GM12878 (cell line): Measurements from ENCODE around the gene SNAPIN. TPM values are rescaled to one million over a fixed set of nuclear protein-coding genes. Genes with fewer than 3 reads are reported as not detected.

Experiments
- ATAC-seq: fragments of 200-7000 bp; cut with Tn5 transposase; 3 replicates; pipeline ENCODE4 v1.9.1; 2020; ENCODE audit warnings: mild to moderate bottlenecking, moderate library complexity
- BruUV-seq: library from RNA; stranded (reverse); fragments of 400-500 nt; replicated peaks from 2 replicates; lab custom pipeline; 2021; lab: Mats Ljungman, UMichigan
- CTCF ChIA-PET: fragments of 300-600 bp; sonication (Branson Sonifier 250); formaldehyde crosslinking; extraction: SDS; loops from one replicate; lab custom pipeline; 2021; ENCODE audit warnings: inconsistent platforms; lab: Yijun Ruan, JAX
- POLR2A ChIA-PET: fragments of 350-600 bp; formaldehyde crosslinking; extraction: SDS; loops from one replicate; lab custom pipeline; 2021; ENCODE audit warnings: inconsistent platforms; lab: Charles Lee
- RAD21 ChIA-PET: fragments of 300-600 bp; sonication (Branson Sonifier 250); formaldehyde crosslinking; loops from one replicate; lab custom pipeline; 2023; ENCODE audit warnings: antibody characterized with exemption; ENCODE audit not compliant: unreplicated experiment; lab: Charles Lee
- SMC1A ChIA-PET: fragments of 300-600 bp; sonication (Branson Sonifier 250); formaldehyde crosslinking; loops from one replicate; lab custom pipeline; 2023; ENCODE audit not compliant: unreplicated experiment, uncharacterized antibody; lab: Charles Lee
- DNase-seq: peaks from one replicate; pipeline ENCODE4 v3.0.0-alpha.2; 2011; ENCODE audit warnings: low read depth, low spot score
- FAIRE-seq: peaks from 3 replicates; lab custom pipeline; 2011; peaks lifted over from hg19 to GRCh38; lab: Jason Lieb, UNC
- H2AFZ ChIP-seq: 2 replicates; pipeline ENCODE4 v1.6.0; 2011; ENCODE audit warnings: low read depth, low read length, control low read depth; ENCODE audit not compliant: control insufficient read depth
- H3K27ac ChIP-seq: 2 replicates; pipeline ENCODE4 v1.5.1; 2011; ENCODE audit warnings: control low read depth; ENCODE audit not compliant: control insufficient read depth, insufficient read depth
- H3K27me3 ChIP-seq, 2 experiments: replicated peaks in 1 of 2; 2 replicates each; pipeline versions ENCODE4 v1.6.0 to v1.6.1; 2011; ENCODE audit warnings: low read length in 1 of 2; ENCODE audit not compliant: control insufficient read depth in 2 of 2, insufficient read depth in 2 of 2
- H3K36me3 ChIP-seq, 2 experiments: 2 replicates each; pipeline ENCODE4 v1.5.1; 2011; ENCODE audit warnings: low read length in 1 of 2; ENCODE audit not compliant: control insufficient read depth in 2 of 2, insufficient read depth in 2 of 2
- H3K4me1 ChIP-seq: 2 replicates; pipeline ENCODE4 v1.6.1; 2011; ENCODE audit warnings: mild to moderate bottlenecking, low read length, moderate library complexity, mixed read lengths; ENCODE audit not compliant: control insufficient read depth, insufficient read depth
- H3K4me2 ChIP-seq: 2 replicates; pipeline ENCODE4 v1.6.0; 2011; ENCODE audit warnings: control low read depth; ENCODE audit not compliant: control insufficient read depth, insufficient read depth
- H3K4me3 ChIP-seq: fragments of 200-600 bp; sonication (generic); 2 replicates; pipeline ENCODE4 v1.5.1; 2016
- H3K79me2 ChIP-seq: 2 replicates; pipeline ENCODE4 v1.6.0; 2011; ENCODE audit warnings: low read length; ENCODE audit not compliant: control insufficient read depth, insufficient read depth
- H3K9ac ChIP-seq: 2 replicates; pipeline ENCODE4 v1.8.0; 2011; ENCODE audit warnings: low read length, control low read depth, mixed read lengths; ENCODE audit not compliant: control insufficient read depth, insufficient read depth
- H3K9me3 ChIP-seq: replicated peaks from 3 replicates; pipeline ENCODE4 v1.5.1; 2011; ENCODE audit warnings: mild to moderate bottlenecking, low read length; ENCODE audit not compliant: control insufficient read depth, insufficient read depth
- H4K20me1 ChIP-seq: 2 replicates; pipeline ENCODE4 v1.6.0; 2011; ENCODE audit not compliant: control insufficient read depth, insufficient read depth
- BACH1 ChIP-seq: fragments of 450-650 bp; IDR thresholded peaks from 2 replicates; pipeline ENCODE4 v1.6.1; 2017; ENCODE audit warnings: mild to moderate bottlenecking, borderline replicate concordance
- PAX8 ChIP-seq: fragments of 450-650 bp; IDR thresholded peaks from 2 replicates; pipeline ENCODE4 v1.6.1; 2017; ENCODE audit warnings: mild to moderate bottlenecking, moderate library complexity
- SMC3 ChIP-seq: IDR thresholded peaks from 2 replicates; pipeline ENCODE4 v1.6.1; 2011; ENCODE audit warnings: low read length, improper control_type of control experiment, borderline replicate concordance
- TCF7 ChIP-seq: IDR thresholded peaks from 2 replicates; pipeline ENCODE4 v1.6.1; 2014; ENCODE audit warnings: antibody characterized with exemption, borderline replicate concordance
- ZNF24 ChIP-seq: fragments of 450-650 bp; IDR thresholded peaks from 2 replicates; pipeline ENCODE4 v1.6.1; 2017; ENCODE audit warnings: antibody characterized with exemption, mild to moderate bottlenecking
- ZZZ3 ChIP-seq: IDR thresholded peaks from 2 replicates; pipeline ENCODE4 v1.6.1; 2011; ENCODE audit warnings: low read depth; ENCODE audit not compliant: control insufficient read depth, insufficient read length
- WGBS: methylation state at CpG from one replicate; pipeline ENCODE4 v1.1.6; 2016; ENCODE audit warnings: low lambda C conversion rate; ENCODE audit not compliant: insufficient replicate concordance, insufficient coverage; ENCODE audit errors: missing lambda C conversion rate; 5-methylcytosine and 5-hydroxymethylcytosine counted together
- in situ Hi-C: fragments of 300-500 bp; cut with MboI; formaldehyde crosslinking; loops from 9 replicates; pipeline ENCODE4 v1.14.3; 2018; ENCODE audit warnings: mixed read lengths
- intact Hi-C: fragments of 100-400 bp; cut with micrococcal nuclease; formaldehyde crosslinking; loops from one replicate; pipeline ENCODE4 v1.14.2; 2022; ENCODE audit not compliant: unreplicated experiment
- polyA plus RNA-seq, 11 experiments: library from polyadenylated mRNA; depleted of rRNA in 4 of 11; unstranded in 6 of 11; stranded (reverse) in 5 of 11; fragments of >200 nt; fragmentation: Nextera tagmentation in 4 of 11; fragmentation: Illumina TruSeq in 1 of 11; extraction: Ambion mirVana in 4 of 11; extraction: Trizol in 1 of 11; gene quantifications; 1 replicate in 1 of 11; 2 replicates in 10 of 11; pipeline versions ENCODE4 v1.2.1 to v1.2.3, GENCODE V29; 2011 to 2016; ENCODE audit warnings: inconsistent platforms in 2 of 11, missing spikeins in 2 of 11, low read depth in 1 of 11
- total RNA-seq, 4 experiments: library from RNA; depleted of rRNA in 3 of 4; stranded (reverse); fragments of >200 nt in 3 of 4; fragmentation: Illumina TruSeq in 1 of 4; extraction: Trizol in 1 of 4; gene quantifications; 2 replicates each; pipeline versions ENCODE4 v1.2.1 to v1.2.3, GENCODE V29; 2013 to 2021
- TF ChIP-seq, protein P1 (sequence below), 3 experiments: IDR thresholded peaks in 2 of 3; conservative IDR thresholded peaks in 1 of 3; 2 replicates each; pipeline ENCODE4 v1.5.1; 2011; ENCODE audit warnings: low read depth in 3 of 3, low read length in 3 of 3, mild to moderate bottlenecking in 3 of 3, control low read depth in 2 of 3, moderate library complexity in 2 of 3, inconsistent platforms in 1 of 3, mixed read lengths in 1 of 3; ENCODE audit not compliant: control insufficient read depth in 2 of 3, insufficient read depth in 1 of 3; ENCODE audit errors: extremely low read depth in 1 of 3
- TF ChIP-seq, protein P2 (sequence below): fragments of 150-350 bp; IDR thresholded peaks from 2 replicates; pipeline ENCODE4 v1.6.1; 2014; ENCODE audit warnings: mild to moderate bottlenecking, low read depth, low read length
- TF ChIP-seq, protein P3 (sequence below): IDR thresholded peaks from 2 replicates; pipeline ENCODE4 v1.6.1; 2012; ENCODE audit warnings: low read depth, low read length, improper control_type of control experiment
- TF ChIP-seq, protein P4 (sequence below): IDR thresholded peaks from 2 replicates; pipeline ENCODE4 v1.6.1; 2011; ENCODE audit warnings: low read depth, mild to moderate bottlenecking, low read length, moderate library complexity, borderline replicate concordance; ENCODE audit errors: extremely low read depth
- TF ChIP-seq, protein P5 (sequence below): fragments of 450-650 bp; formaldehyde crosslinking; IDR thresholded peaks from 2 replicates; pipeline ENCODE4 v1.4.0; 2022; ENCODE audit warnings: mild to moderate bottlenecking, moderate library complexity
- TF ChIP-seq, protein P6 (sequence below): fragments of 450-650 bp; IDR thresholded peaks from 2 replicates; pipeline ENCODE4 v1.6.1; 2016; ENCODE audit warnings: mild to moderate bottlenecking

SNAPIN gene
- total and polyA plus RNA-seq, 10 of the 15 experiments (the other 5 are each of a cell fraction or from before 2014, with no cell fraction given) = 12.4 to 78.1 (median 38.6) TPM

DNA sequence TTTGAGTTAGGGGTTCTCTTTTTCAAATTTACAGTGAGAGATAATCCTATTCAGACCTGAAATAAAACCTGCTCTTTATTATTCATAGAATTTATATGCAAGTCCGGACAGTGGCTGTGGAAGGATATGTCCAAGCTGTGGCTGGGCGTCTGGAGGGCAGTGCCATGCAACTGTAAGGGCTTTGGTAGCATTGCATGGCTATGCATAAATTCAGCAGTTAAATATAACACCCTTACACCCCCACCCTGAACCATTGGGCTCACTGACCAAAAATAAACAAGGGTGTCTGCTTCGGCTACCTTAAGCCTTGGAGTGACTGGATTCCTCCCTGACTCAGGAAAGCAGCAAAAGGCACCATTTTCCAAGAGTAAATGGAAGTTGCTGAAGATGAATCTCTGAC, 19.2 kb upstream of the SNAPIN start:
- no TSS peak for BruUV-seq
- no peak overlapping the region for H3K4me2 ChIP-seq
- H3K36me3 ChIP-seq = peaks cover 5 to 57% of the 10 kb centered on the region in 2 experiments
- FAIRE-seq (no peak), DNase-seq (no peak), ATAC-seq (no peak)
- intact Hi-C loops = no loop called here
- ChIA-PET POLR2A (no interaction called here), SMC1A (interaction anchor here (0.8 kb wide), 1 partner anchor 46 kb away, joined by 3 read pairs; no protein-coding TSS in a partner anchor), CTCF (interaction anchor here (1.0 to 1.7 kb wide), 4 partner anchors 61 to 128 kb away, joined by 3 to 6 read pairs (median 4); no protein-coding TSS in a partner anchor), RAD21 (no interaction called here)
- no peak overlapping the region for H3K27ac ChIP-seq
- H3K9ac ChIP-seq = no peak overlapping the region
- H3K4me1 ChIP-seq = no peaks in the 10 kb centered on the region
- in situ Hi-C loops = no loop called here
- H3K9me3 ChIP-seq = no peaks in the 10 kb centered on the region
- H3K27me3 ChIP-seq = no peaks in the 10 kb centered on the region
- 93% methylated on average over 3 of the region's 3 CpGs for WGBS
- H4K20me1 ChIP-seq = no peaks in the 10 kb centered on the region
- peaks cover 30% of the 10 kb centered on the region for H3K79me2 ChIP-seq
- no peak overlapping the region for H2AFZ ChIP-seq
- no peak overlapping the region for H3K4me3 ChIP-seq
- TF ChIP-seq ZZZ3 (no peak), SMC3 (no peak), TCF7 (no peak), PAX8 (no peak), BACH1 (no peak), ZNF24 (no peak)
- TF ChIP-seq, protein P1, sequence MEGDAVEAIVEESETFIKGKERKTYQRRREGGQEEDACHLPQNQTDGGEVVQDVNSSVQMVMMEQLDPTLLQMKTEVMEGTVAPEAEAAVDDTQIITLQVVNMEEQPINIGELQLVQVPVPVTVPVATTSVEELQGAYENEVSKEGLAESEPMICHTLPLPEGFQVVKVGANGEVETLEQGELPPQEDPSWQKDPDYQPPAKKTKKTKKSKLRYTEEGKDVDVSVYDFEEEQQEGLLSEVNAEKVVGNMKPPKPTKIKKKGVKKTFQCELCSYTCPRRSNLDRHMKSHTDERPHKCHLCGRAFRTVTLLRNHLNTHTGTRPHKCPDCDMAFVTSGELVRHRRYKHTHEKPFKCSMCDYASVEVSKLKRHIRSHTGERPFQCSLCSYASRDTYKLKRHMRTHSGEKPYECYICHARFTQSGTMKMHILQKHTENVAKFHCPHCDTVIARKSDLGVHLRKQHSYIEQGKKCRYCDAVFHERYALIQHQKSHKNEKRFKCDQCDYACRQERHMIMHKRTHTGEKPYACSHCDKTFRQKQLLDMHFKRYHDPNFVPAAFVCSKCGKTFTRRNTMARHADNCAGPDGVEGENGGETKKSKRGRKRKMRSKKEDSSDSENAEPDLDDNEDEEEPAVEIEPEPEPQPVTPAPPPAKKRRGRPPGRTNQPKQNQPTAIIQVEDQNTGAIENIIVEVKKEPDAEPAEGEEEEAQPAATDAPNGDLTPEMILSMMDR (IDR thresholded peaks at IDR 0.05 in 2 of 3, conservative IDR thresholded peaks at IDR 0.05 in 1 of 3; ENCODE audit: control insufficient read depth in 2 of 3, extremely low read depth in 1 of 3, insufficient read depth in 1 of 3, low read depth in 3 of 3, low read length in 3 of 3) = no peak
- TF ChIP-seq, protein P2, sequence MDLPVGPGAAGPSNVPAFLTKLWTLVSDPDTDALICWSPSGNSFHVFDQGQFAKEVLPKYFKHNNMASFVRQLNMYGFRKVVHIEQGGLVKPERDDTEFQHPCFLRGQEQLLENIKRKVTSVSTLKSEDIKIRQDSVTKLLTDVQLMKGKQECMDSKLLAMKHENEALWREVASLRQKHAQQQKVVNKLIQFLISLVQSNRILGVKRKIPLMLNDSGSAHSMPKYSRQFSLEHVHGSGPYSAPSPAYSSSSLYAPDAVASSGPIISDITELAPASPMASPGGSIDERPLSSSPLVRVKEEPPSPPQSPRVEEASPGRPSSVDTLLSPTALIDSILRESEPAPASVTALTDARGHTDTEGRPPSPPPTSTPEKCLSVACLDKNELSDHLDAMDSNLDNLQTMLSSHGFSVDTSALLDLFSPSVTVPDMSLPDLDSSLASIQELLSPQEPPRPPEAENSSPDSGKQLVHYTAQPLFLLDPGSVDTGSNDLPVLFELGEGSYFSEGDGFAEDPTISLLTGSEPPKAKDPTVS = no peak
- TF ChIP-seq, protein P3, sequence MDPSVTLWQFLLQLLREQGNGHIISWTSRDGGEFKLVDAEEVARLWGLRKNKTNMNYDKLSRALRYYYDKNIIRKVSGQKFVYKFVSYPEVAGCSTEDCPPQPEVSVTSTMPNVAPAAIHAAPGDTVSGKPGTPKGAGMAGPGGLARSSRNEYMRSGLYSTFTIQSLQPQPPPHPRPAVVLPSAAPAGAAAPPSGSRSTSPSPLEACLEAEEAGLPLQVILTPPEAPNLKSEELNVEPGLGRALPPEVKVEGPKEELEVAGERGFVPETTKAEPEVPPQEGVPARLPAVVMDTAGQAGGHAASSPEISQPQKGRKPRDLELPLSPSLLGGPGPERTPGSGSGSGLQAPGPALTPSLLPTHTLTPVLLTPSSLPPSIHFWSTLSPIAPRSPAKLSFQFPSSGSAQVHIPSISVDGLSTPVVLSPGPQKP = no peak
- TF ChIP-seq, protein P4, sequence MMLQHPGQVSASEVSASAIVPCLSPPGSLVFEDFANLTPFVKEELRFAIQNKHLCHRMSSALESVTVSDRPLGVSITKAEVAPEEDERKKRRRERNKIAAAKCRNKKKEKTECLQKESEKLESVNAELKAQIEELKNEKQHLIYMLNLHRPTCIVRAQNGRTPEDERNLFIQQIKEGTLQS = no peak
- TF ChIP-seq, protein P5, sequence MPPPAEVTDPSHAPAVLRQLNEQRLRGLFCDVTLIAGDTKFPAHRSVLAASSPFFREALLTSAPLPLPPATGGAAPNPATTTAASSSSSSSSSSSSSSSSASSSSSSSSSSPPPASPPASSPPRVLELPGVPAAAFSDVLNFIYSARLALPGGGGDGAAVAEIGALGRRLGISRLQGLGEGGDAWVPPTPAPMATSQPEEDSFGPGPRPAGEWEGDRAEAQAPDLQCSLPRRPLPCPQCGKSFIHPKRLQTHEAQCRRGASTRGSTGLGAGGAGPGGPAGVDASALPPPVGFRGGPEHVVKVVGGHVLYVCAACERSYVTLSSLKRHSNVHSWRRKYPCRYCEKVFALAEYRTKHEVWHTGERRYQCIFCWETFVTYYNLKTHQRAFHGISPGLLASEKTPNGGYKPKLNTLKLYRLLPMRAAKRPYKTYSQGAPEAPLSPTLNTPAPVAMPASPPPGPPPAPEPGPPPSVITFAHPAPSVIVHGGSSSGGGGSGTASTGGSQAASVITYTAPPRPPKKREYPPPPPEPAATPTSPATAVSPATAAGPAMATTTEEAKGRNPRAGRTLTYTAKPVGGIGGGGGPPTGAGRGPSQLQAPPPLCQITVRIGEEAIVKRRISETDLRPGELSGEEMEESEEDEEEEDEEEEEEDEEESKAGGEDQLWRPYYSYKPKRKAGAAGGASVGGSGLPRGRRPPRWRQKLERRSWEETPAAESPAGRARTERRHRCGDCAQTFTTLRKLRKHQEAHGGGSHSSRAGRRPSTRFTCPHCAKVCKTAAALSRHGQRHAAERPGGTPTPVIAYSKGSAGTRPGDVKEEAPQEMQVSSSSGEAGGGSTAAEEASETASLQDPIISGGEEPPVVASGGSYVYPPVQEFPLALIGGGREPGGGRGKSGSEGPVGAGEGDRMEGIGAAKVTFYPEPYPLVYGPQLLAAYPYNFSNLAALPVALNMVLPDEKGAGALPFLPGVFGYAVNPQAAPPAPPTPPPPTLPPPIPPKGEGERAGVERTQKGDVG (CRISPR knock-in tag) = no peak
- TF ChIP-seq, protein P6, sequence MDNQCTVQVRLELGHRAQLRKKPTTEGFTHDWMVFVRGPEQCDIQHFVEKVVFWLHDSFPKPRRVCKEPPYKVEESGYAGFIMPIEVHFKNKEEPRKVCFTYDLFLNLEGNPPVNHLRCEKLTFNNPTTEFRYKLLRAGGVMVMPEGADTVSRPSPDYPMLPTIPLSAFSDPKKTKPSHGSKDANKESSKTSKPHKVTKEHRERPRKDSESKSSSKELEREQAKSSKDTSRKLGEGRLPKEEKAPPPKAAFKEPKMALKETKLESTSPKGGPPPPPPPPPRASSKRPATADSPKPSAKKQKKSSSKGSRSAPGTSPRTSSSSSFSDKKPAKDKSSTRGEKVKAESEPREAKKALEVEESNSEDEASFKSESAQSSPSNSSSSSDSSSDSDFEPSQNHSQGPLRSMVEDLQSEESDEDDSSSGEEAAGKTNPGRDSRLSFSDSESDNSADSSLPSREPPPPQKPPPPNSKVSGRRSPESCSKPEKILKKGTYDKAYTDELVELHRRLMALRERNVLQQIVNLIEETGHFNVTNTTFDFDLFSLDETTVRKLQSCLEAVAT = no peak
